GM23248 (cell line): ENCODE data around the gene SHE.
"Not testable (repeated sequence)": the region's sequence is repeated elsewhere in the genome, so short reads cannot be mapped to it uniquely, and the experiment has no call there.

Source experiments
- EZH2 ChIP-seq: fragments of 200-600 bp; sonication (generic); IDR thresholded peaks from 2 replicates; pipeline ENCODE4 v1.6.1; 2018; ENCODE audit warnings: antibody characterized with exemption, mild to moderate bottlenecking; ENCODE audit not compliant: insufficient read depth, poor library complexity, severe bottlenecking
- EZH2phosphoT487 ChIP-seq: fragments of 200-600 bp; sonication (generic); IDR thresholded peaks from 2 replicates; pipeline ENCODE4 v1.6.1; 2018; ENCODE audit warnings: antibody characterized with exemption, moderate library complexity, mild to moderate bottlenecking, low read depth; ENCODE audit not compliant: insufficient read depth

DNA sequence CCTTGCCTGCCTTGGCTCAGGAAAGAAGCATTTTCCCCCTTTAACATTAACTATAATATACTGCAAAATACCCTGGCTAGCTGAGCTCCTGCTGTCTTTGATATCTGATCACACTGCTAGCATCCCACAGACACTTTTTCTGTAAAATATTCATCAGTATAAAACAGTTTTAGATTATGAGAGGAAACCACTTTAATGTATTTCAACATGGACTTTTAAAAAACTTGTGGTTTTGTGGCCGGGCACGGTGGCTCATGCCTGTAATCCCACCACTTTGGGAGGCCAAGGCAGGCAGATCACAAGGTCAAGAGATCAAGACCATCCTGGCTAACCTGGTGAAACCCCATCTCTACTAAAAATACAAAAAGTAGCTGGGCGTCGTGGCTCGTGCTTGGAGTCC, 15.5 kb downstream of the SHE start:
- TF ChIP-seq EZH2, EZH2phosphoT487: not testable (repeated sequence)
